ENCODE measurements around the gene CAP2. TPM values are rescaled to one million over a fixed set of nuclear protein-coding genes. Genes with fewer than 3 reads are reported as not detected.

The CAP2 gene
- total and polyA plus RNA-seq, 12 donors, result 42.0 to 211 (median 156) TPM

GRCh38 chr6:17602888-17603287 lies 209.5 kb downstream of the CAP2 start:
- H3K9me3 ChIP-seq, result no peaks in the 10 kb centered on the region
- no peak for ATAC-seq
- DNase-seq, result no peak
- 36 to 52% methylated on average over 1 of the region's 1 CpG for WGBS, 2 donors
- no peak overlapping the region for H3K27ac ChIP-seq
- no peak overlapping the region for H3K4me3 ChIP-seq
- intact Hi-C loops (cut with DNase I), result loop anchor here in 4 of 10 donors (5.0 to 10.0 kb wide), 5 partner anchors 99 to 382 kb away; partner anchors contain the start of genes KIF13A (in 1 of the 4) and NUP153 (in 1 of the 4)
- H3K27me3 ChIP-seq, result no peaks in the 10 kb centered on the region
- peaks cover 0 to 57% (median 14%) of the 10 kb centered on the region in 9 donors for H3K36me3 ChIP-seq
- peaks cover 4 to 34% (median 11%) of the 10 kb centered on the region in 9 donors for H3K4me1 ChIP-seq
- TF ChIP-seq, protein P1, sequence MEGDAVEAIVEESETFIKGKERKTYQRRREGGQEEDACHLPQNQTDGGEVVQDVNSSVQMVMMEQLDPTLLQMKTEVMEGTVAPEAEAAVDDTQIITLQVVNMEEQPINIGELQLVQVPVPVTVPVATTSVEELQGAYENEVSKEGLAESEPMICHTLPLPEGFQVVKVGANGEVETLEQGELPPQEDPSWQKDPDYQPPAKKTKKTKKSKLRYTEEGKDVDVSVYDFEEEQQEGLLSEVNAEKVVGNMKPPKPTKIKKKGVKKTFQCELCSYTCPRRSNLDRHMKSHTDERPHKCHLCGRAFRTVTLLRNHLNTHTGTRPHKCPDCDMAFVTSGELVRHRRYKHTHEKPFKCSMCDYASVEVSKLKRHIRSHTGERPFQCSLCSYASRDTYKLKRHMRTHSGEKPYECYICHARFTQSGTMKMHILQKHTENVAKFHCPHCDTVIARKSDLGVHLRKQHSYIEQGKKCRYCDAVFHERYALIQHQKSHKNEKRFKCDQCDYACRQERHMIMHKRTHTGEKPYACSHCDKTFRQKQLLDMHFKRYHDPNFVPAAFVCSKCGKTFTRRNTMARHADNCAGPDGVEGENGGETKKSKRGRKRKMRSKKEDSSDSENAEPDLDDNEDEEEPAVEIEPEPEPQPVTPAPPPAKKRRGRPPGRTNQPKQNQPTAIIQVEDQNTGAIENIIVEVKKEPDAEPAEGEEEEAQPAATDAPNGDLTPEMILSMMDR (IDR thresholded peaks at IDR 0.05), result no peak

DNA sequence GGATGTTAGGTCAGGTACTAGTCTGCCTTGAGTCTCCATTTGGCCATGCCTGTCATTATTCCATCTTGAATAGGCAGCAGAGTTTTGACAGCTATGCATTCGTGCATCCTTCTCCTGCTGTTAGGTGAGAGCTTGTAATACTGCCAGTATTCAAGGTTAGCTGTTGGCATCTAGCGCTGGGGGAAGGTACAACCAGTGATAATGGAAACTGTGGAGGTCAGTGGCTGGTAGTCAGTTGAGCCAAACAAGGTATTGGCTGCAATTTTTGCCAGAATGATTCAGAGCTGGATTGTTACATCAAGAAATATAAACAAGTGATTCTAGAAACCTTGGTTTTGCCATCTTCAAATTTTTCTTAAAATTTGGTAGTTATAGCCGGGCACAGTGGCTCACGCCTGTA lies 213.2 kb downstream of the CAP2 start:
- no peak for ATAC-seq
- Histone ChIP-seq H3K27ac (no peak overlapping the region), H3K36me3 (peaks cover 0 to 91% (median 16%) of the 10 kb centered on the region in 9 donors), H3K4me3 (no peak overlapping the region), H3K9me3 (no peaks in the 10 kb centered on the region), H3K4me1 (peaks cover 4 to 20% (median 8%) of the 10 kb centered on the region in 9 donors), H3K27me3 (no peaks in the 10 kb centered on the region)
- intact Hi-C loops (cut with DNase I), result loop anchor here in 2 of 10 donors (10.0 kb wide), 2 partner anchors 188 to 378 kb away; partner anchors contain the start of gene KIF13A (in 1 of the 2)
- 89 to 93% methylated on average over 4 of the region's 4 CpGs for WGBS, 2 donors
- TF ChIP-seq, protein P1 (IDR thresholded peaks at IDR 0.05), result no peak
- no peak for DNase-seq

Other genes starting within 250 kb of the CAP2 start
- gene RBM24, start 112.2 kb upstream of the CAP2 start, total RNA-seq, result 100 to 1,000 TPM; 149 to 317 (median 194) TPM
- 100 to 1,000 TPM in 1 of 2 donors, 10 to 100 TPM in 1; 62.4 to 207 TPM for gene RBM24, start 112.2 kb upstream of the CAP2 start, polyA plus RNA-seq
- gene FAM8A1, start 206.7 kb downstream of the CAP2 start, total RNA-seq, result 10 to 100 TPM; 14.5 to 23.2 (median 16.5) TPM
- gene FAM8A1, start 206.7 kb downstream of the CAP2 start, polyA plus RNA-seq, result 10 to 100 TPM in 1 of 2 donors, 1 to 10 TPM in 1; 10.0 to 10.5 TPM